ENCODE data around the gene CSNK2A1.

GRCh38 chr20:571754-572441 is 28.3 kb upstream of the CSNK2A1 start:
- TF ChIP-seq EP300 (IDR thresholded peaks at IDR 0.05; ENCODE audit: borderline replicate concordance) (no peak), RAD21 (IDR thresholded peaks at IDR 0.05; ENCODE audit: low read depth) (no peak), MAX (IDR thresholded peaks at IDR 0.05) (no peak), REST (IDR thresholded peaks at IDR 0.05; ENCODE audit: low read depth) (no peak), ZBTB7A (IDR thresholded peaks at IDR 0.05; ENCODE audit: low read depth) (no peak), FOXM1 (IDR thresholded peaks at IDR 0.05; ENCODE audit: borderline replicate concordance, low read depth) (no peak), TCF12 (IDR thresholded peaks at IDR 0.05; ENCODE audit: low read depth) (0 out of 2 replicates have a peak, but pooled peaks have one; percentile 15), TAF1 (IDR thresholded peaks at IDR 0.05; ENCODE audit: low read depth) (no peak), YY1 (IDR thresholded peaks at IDR 0.05; ENCODE audit: low read depth) (no peak), USF1 (IDR thresholded peaks at IDR 0.05) (no peak), CEBPB (IDR thresholded peaks at IDR 0.05) (no peak)

All from Ishikawa (cell line).